ENCODE measurements around the gene LLGL2.

LLGL2 gene

DNA sequence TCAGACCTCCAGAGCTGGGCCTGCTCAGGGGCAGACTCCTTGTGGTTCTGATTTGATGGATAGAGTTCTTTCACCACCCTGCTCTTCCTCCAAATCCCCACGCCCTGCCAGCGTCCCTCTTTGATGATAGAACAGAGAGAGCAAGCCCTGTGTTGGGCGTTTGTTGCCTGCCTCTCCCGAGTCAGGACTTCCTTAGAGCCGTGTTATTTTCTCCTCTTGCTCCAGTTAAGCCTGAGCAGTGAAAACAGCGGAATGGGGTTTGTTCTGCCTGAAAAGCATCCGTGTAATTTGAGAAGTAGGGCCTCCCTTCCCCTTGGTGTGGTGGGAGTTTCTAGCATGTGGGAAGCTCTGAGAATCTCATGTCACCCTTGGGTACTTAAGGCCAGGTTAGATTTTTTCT is 47.0 kb upstream of the LLGL2 start:
- Histone ChIP-seq H3K4me3 (ENCODE audit: severe bottlenecking) (no peak overlapping the region), H3K27ac (ENCODE audit: poor library complexity, severe bottlenecking) (no peak overlapping the region), H3K9me3 (ENCODE audit: severe bottlenecking) (no peaks in the 10 kb centered on the region), H3K4me1 (ENCODE audit: insufficient read depth, poor library complexity, severe bottlenecking) (no peaks in the 10 kb centered on the region), H3K36me3 (ENCODE audit: low read depth) (peaks cover 8% of the 10 kb centered on the region), H3K27me3 (ENCODE audit: insufficient read depth, poor library complexity, severe bottlenecking) (no peaks in the 10 kb centered on the region)
- no peak for ATAC-seq (ENCODE audit: low read depth)
- DNase-seq (ENCODE audit: low spot score), result no peak
- TF ChIP-seq, protein P1, sequence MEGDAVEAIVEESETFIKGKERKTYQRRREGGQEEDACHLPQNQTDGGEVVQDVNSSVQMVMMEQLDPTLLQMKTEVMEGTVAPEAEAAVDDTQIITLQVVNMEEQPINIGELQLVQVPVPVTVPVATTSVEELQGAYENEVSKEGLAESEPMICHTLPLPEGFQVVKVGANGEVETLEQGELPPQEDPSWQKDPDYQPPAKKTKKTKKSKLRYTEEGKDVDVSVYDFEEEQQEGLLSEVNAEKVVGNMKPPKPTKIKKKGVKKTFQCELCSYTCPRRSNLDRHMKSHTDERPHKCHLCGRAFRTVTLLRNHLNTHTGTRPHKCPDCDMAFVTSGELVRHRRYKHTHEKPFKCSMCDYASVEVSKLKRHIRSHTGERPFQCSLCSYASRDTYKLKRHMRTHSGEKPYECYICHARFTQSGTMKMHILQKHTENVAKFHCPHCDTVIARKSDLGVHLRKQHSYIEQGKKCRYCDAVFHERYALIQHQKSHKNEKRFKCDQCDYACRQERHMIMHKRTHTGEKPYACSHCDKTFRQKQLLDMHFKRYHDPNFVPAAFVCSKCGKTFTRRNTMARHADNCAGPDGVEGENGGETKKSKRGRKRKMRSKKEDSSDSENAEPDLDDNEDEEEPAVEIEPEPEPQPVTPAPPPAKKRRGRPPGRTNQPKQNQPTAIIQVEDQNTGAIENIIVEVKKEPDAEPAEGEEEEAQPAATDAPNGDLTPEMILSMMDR (IDR thresholded peaks at IDR 0.05; ENCODE audit: poor library complexity, severe bottlenecking), result no peak

DNA sequence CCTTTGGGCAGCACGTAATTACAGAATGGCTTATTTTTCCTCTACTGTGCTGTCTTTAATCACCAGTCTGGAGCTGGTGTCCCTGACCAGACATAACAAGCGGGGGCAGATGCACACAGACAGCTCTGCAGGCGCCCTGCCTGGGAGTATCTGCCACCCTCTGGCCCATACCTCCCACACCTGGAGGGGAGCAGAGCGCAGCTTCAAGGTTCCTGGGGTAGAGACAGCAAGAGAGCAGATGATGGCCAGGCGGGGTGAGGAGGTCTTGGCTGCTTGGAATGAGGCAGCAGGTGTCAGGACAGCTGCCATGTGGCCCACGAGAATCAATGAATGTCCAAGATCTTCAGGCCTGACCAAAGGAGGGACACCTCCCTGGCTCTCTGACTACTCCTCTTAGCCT is 45.2 kb upstream of the LLGL2 start:
- Histone ChIP-seq H3K4me1 (ENCODE audit: insufficient read depth, poor library complexity, severe bottlenecking) (no peaks in the 10 kb centered on the region), H3K36me3 (ENCODE audit: low read depth) (no peaks in the 10 kb centered on the region), H3K27me3 (ENCODE audit: insufficient read depth, poor library complexity, severe bottlenecking) (no peaks in the 10 kb centered on the region), H3K9me3 (ENCODE audit: severe bottlenecking) (no peaks in the 10 kb centered on the region), H3K27ac (ENCODE audit: poor library complexity, severe bottlenecking) (no peak overlapping the region), H3K4me3 (ENCODE audit: severe bottlenecking) (no peak overlapping the region)
- ATAC-seq (ENCODE audit: low read depth), result no peak
- no peak for DNase-seq (ENCODE audit: low spot score)
- TF ChIP-seq, protein P1 (IDR thresholded peaks at IDR 0.05; ENCODE audit: poor library complexity, severe bottlenecking), result no peak

DNA sequence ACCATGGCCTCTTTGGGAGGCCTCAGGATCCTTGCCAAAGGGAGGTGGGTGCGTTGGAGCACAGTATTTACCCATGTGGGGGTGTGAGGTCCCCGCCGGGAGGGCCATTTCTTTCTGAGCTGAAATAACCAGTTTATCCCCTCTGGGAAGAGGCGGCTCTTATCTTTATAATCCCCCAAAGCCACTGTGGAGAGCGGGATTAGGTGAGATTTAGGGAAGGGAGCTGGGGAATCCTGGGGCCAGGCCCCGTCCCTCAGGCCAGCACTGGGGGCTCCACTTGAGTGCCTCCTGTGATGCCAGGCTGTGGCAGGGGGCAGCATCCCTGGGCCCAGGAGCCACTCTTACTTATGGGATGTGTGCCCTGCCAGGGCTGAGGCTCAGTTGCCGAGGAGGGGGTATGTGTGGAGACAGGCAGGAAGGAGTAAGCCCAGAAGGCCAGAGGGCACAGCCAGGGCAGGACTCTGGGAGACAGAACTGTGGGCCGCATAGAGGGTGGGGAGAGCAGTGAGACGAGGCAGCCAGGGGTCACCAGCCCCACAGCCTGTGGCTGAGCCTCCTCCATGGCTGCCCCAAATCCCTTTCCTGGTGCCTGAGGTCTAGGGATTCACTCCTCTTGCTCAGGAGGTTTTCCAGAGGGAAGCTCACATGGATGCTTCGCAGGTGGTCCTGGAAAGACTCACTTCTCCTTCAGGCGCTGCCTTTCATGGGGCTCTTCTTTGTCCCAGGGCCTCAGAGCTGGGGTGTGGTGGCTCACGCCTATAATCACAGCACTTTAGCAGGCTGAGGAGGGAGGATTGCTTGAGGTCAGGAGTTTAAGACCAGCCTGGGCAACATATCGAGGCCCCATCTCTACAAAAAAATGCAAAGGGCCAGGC is 44.1 kb upstream of the LLGL2 start:
- DNase-seq (ENCODE audit: low spot score) (no peak), ATAC-seq (ENCODE audit: low read depth) (no peak)
- Histone ChIP-seq H3K9me3 (ENCODE audit: severe bottlenecking) (no peaks in the 10 kb centered on the region), H3K27ac (ENCODE audit: poor library complexity, severe bottlenecking) (no peak overlapping the region), H3K4me1 (ENCODE audit: insufficient read depth, poor library complexity, severe bottlenecking) (no peaks in the 10 kb centered on the region), H3K27me3 (ENCODE audit: insufficient read depth, poor library complexity, severe bottlenecking) (no peaks in the 10 kb centered on the region), H3K36me3 (ENCODE audit: low read depth) (no peaks in the 10 kb centered on the region), H3K4me3 (ENCODE audit: severe bottlenecking) (no peak overlapping the region)
- TF ChIP-seq, protein P1 (IDR thresholded peaks at IDR 0.05; ENCODE audit: poor library complexity, severe bottlenecking), result no peak

DNA sequence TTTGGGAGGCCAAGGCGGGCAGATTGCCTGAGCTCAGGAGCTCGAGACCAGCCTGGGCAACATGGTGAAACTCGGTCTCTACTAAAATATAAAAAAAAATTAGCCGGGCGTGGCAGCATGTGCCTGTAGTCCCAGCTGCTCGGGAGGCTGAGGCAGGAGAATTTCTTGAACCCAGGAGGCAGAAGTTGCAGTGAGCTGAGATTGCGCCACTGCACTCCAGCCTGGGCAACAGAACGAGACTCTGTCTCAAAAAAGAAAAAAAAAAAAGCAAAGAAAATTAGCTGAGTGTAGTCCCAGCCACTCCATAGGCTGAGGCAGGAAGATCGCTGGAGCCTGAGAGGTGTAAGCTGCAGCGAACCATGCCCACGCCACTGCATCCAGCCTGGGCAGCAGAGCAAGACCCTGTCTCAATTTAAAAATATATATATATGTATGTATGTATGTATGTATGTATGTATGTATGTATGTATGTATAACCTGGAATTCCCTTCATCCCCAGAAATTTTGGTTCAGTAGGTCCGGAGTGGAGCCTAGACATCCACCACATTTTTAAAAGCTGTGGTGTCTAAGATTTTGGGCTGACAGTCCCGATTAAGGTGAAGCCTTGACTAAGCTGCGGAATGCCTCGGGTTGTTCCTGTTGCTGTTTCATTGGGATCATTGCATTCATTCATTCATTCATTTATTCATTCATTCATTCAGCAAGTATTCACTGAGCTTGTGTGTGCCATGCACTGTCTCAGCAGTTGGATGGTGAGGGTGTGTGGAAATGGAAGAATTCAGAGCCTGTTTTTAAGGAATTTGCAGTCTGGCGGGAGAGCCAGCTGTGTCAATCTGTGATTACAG is 43.2 kb upstream of the LLGL2 start:
- no peaks in the 10 kb centered on the region for H3K36me3 ChIP-seq (ENCODE audit: low read depth)
- H3K27me3 ChIP-seq (ENCODE audit: insufficient read depth, poor library complexity, severe bottlenecking), result no peaks in the 10 kb centered on the region
- no peak for ATAC-seq (ENCODE audit: low read depth)
- no peak overlapping the region for H3K27ac ChIP-seq (ENCODE audit: poor library complexity, severe bottlenecking)
- TF ChIP-seq, protein P1 (IDR thresholded peaks at IDR 0.05; ENCODE audit: poor library complexity, severe bottlenecking), result no peak
- DNase-seq (ENCODE audit: low spot score), result no peak
- H3K9me3 ChIP-seq (ENCODE audit: severe bottlenecking), result no peaks in the 10 kb centered on the region
- no peak overlapping the region for H3K4me3 ChIP-seq (ENCODE audit: severe bottlenecking)
- H3K4me1 ChIP-seq (ENCODE audit: insufficient read depth, poor library complexity, severe bottlenecking), result no peaks in the 10 kb centered on the region

All from RWPE2 (cell line).